IPS-18c (cell line): Measurements from ENCODE around the gene ZNF770.
"Not testable (repeated sequence)": the region's sequence is repeated elsewhere in the genome, so short reads cannot be mapped to it uniquely, and the experiment has no call there.

Experiments
- H3K4me3 ChIP-seq: 2 replicates; pipeline ENCODE4 v1.7.0; 2013; ENCODE audit warnings: low read depth, mild to moderate bottlenecking, low read length, moderate library complexity; ENCODE audit not compliant: insufficient read depth
- H3K9me3 ChIP-seq: one replicate; pipeline ENCODE4 v1.6.1; 2013; ENCODE audit warnings: mild to moderate bottlenecking, low read length, moderate library complexity; ENCODE audit not compliant: control insufficient read depth, insufficient read depth

ZNF770 gene

DNA sequence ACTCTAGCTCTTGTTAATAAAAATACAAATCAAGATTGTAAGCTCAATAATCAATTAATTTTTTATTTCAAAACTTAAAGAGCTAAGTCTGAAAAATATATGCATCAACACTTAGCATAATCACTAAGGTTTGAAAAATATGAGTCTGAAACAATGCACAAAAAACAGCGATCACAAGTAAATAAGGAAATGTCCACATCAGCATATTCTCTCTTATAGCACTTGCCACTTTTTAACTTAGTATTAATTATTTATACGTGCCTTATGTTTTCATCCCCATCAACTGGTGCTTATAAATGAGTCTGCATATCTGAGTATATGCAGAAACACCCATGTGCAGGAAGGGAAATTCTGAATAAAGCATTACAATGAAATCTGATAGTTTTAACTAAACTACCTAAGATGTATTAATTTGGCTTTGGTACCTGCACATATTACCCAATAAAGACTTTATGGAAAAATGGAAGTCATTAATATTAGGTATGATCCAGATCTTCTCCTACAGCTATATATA lies 46.8 kb downstream of the ZNF770 start:
- Histone ChIP-seq H3K9me3 (no peaks in the 10 kb centered on the region), H3K4me3 (no peak overlapping the region)

DNA sequence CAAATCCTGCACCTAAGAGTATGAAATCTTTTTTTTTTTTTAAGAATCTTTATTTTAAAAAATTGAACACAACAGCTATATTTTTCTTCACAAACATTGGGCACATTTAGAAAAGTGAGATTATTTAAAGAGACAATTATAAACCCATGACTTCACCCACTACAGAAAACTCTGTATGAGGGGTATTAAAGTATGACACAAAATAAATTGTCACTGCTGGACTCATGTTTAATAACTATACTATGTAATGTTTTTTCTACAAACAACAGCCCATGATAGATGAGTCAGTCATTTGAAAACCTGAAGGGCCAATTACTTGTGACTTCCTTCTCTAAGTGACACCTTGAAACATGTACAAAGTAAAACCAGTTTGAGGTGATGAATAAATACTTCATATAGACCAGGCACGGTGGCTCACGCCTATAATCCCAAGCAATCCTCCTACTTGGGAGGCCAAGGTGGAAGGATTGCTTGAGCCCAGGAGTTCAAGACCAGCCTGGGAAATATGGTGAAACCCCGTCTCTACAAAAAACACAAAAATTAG lies 54.6 kb downstream of the ZNF770 start:
- no peak overlapping the region for H3K4me3 ChIP-seq
- H3K9me3 ChIP-seq, result no peaks in the 10 kb centered on the region

DNA sequence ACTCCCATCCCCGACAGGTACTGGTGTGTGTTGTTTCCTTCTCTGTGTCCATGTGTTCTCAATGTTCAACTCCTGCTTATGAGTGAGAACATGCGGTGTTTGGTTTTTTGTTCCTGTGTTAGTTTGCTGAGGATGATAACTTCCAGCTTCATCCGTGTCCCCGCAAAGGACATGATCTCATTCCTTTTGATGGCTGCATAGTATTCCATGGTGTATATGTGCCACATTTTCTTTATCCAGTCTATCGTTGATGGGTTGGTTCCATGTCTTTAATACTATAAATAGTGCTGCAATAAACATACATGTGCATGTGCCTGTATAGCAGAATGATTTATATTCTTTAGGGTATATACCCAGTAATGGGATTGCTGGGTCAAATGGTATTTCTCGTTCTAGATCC lies 59.7 kb downstream of the ZNF770 start:
- not testable (repeated sequence) for H3K4me3 ChIP-seq, H3K9me3 ChIP-seq
